MM.1S (cell line): ENCODE data around the gene TMEM26.

Experiments used
- CTCF ChIP-seq: fragments of 300-600 bp; sonication (generic); IDR thresholded peaks from 2 replicates; pipeline ENCODE4 v1.5.1; 2016; ENCODE audit warnings: antibody characterized with exemption, low read length, mixed read lengths
- EZH2phosphoT487 ChIP-seq: fragments of 300-600 bp; sonication (generic); IDR thresholded peaks from 2 replicates; pipeline ENCODE4 v1.6.1; 2018; ENCODE audit warnings: antibody characterized with exemption, low read length

- no peak for TF ChIP-seq EZH2phosphoT487
- no peak for TF ChIP-seq CTCF
Observed at GRCh38 chr10:61378865-61379264, 74.3 kb downstream of the TMEM26 start.
